Endothelial cell of umbilical vein (primary cell): ENCODE data around the gene TRPM3.

Source experiments
- CTCF ChIP-seq, 2 donors: IDR thresholded peaks; 1 replicate in 1 of 2; 2 replicates in 1 of 2; pipeline ENCODE4 v1.5.1; 2011; ENCODE audit warnings: low read length in 2 of 2, mild to moderate bottlenecking in 2 of 2, moderate library complexity in 2 of 2, control low read depth in 1 of 2, inconsistent platforms in 1 of 2, low read depth in 1 of 2; ENCODE audit not compliant: insufficient read depth in 1 of 2; ENCODE audit errors: extremely low read depth in 1 of 2
- EZH2 ChIP-seq: IDR thresholded peaks from 2 replicates; pipeline ENCODE4 v1.6.1; 2012; ENCODE audit warnings: borderline replicate concordance, low read depth, mild to moderate bottlenecking, moderate library complexity, low read length, inconsistent platforms; ENCODE audit not compliant: severe bottlenecking
- FOS ChIP-seq: IDR thresholded peaks from 2 replicates; pipeline ENCODE4 v1.6.1; 2011; ENCODE audit warnings: mild to moderate bottlenecking, low read length, moderate library complexity, borderline replicate concordance; ENCODE audit not compliant: insufficient read depth
- GATA2 ChIP-seq: IDR thresholded peaks from 2 replicates; pipeline ENCODE4 v1.7.0; 2011; ENCODE audit warnings: low read depth, mild to moderate bottlenecking, moderate library complexity, mixed read lengths, low read length; ENCODE audit not compliant: insufficient read length, insufficient read depth
- JUN ChIP-seq: IDR thresholded peaks from 2 replicates; pipeline ENCODE4 v1.6.1; 2011; ENCODE audit warnings: borderline replicate concordance, low read depth; ENCODE audit not compliant: insufficient read length, insufficient read depth
- MAX ChIP-seq: IDR thresholded peaks from 2 replicates; pipeline ENCODE4 v1.6.1; 2011; ENCODE audit not compliant: insufficient read depth, insufficient read length
- MYC ChIP-seq: IDR thresholded peaks from one replicate; pipeline ENCODE4 v1.6.1; 2011; ENCODE audit warnings: mild to moderate bottlenecking, low read depth, low read length
- POLR2A ChIP-seq: IDR thresholded peaks from 2 replicates; pipeline ENCODE4 v1.6.1; 2012; ENCODE audit warnings: low read depth, mild to moderate bottlenecking, control low read depth, low read length
- POLR2AphosphoS5 ChIP-seq: IDR thresholded peaks from 2 replicates; pipeline ENCODE4 v1.6.1; 2012; ENCODE audit warnings: low read depth, mild to moderate bottlenecking, control low read depth, low read length, moderate library complexity; ENCODE audit not compliant: insufficient read depth

GRCh38 chr9:70792796-70793195, 328.6 kb downstream of the TRPM3 start:
- TF ChIP-seq CTCF (IDR thresholded peaks at IDR 0.05; ENCODE audit: extremely low read depth in 1 of 2, insufficient read depth in 1 of 2, low read depth in 1 of 2, low read length in 2 of 2) (no peak), POLR2A (no peak), EZH2 (no peak), MYC (no peak), FOS (no peak), MAX (no peak), POLR2AphosphoS5 (no peak), JUN (no peak), GATA2 (no peak)
